ENCODE results near the gene MYO6.

MYO6 gene

GRCh38 chr6:75947935-75948334, 198.9 kb downstream of the MYO6 start:
- no peak for DNase-seq (ENCODE audit: low spot score)

- no peak for DNase-seq (ENCODE audit: low spot score)
These were observed 203.1 kb downstream of the MYO6 start for GRCh38 chr6:75952128-75952527.

GRCh38 chr6:75963569-75963968, 214.5 kb downstream of the MYO6 start:
- no peak for DNase-seq (ENCODE audit: low spot score)

GRCh38 chr6:75968143-75968542, 219.1 kb downstream of the MYO6 start:
- no peak for DNase-seq (ENCODE audit: low spot score)
